Activated B cell treated with CpG ODN at 0.5 μM for 24 hours (primary cell): Measurements from ENCODE around the gene EFNB1. TPM values are rescaled to one million over a fixed set of nuclear protein-coding genes. Genes with fewer than 3 reads are reported as not detected.

ENCODE experiments used
- ATAC-seq: fragments of 200-7000 bp; cut with Tn5 transposase; one replicate; pipeline ENCODE4 v1.10.0; 2021; ENCODE audit warnings: low read depth, mild to moderate bottlenecking, moderate library complexity
- CTCF ChIA-PET: fragments of 350-600 bp; sonication (Branson Sonifier 250); formaldehyde crosslinking; loops from one replicate; lab custom pipeline; 2021; ENCODE audit warnings: antibody characterized with exemption; lab: Charles Lee
- POLR2A ChIA-PET: fragments of 350-600 bp; sonication (Branson Sonifier 250); formaldehyde crosslinking; loops from one replicate; lab custom pipeline; 2021; ENCODE audit warnings: antibody characterized with exemption; lab: Charles Lee
- DNase-seq: peaks from one replicate; pipeline ENCODE4 v3.0.0; 2022
- H3K27ac Mint-ChIP-seq: one replicate; pipeline ENCODE4 v1.8.0; 2020; ENCODE audit warnings: mixed read lengths
- H3K27me3 Mint-ChIP-seq: one replicate; pipeline ENCODE4 v1.8.0; 2021; ENCODE audit warnings: mixed read lengths
- H3K36me3 Mint-ChIP-seq: one replicate; pipeline ENCODE4 v1.8.0; 2021; ENCODE audit warnings: low read depth, mixed read lengths
- H3K4me1 Mint-ChIP-seq: one replicate; pipeline ENCODE4 v1.8.0; 2021; ENCODE audit warnings: mixed read lengths
- H3K4me3 Mint-ChIP-seq: one replicate; pipeline ENCODE4 v1.8.0; 2020; ENCODE audit warnings: mild to moderate bottlenecking, mixed read lengths
- H3K9me3 Mint-ChIP-seq: one replicate; pipeline ENCODE4 v1.8.0; 2020; ENCODE audit warnings: mixed read lengths
- intact Hi-C: fragments of 100-400 bp; cut with micrococcal nuclease; formaldehyde crosslinking; loops from one replicate; pipeline ENCODE4 v1.15.1; 2024
- total RNA-seq: library from RNA; stranded (reverse); gene quantifications from 2 replicates; pipeline ENCODE4 v1.2.3, GENCODE V29; 2022
- TF ChIP-seq, protein P1 (sequence below): fragments of 200-600 bp; IDR thresholded peaks from one replicate; pipeline ENCODE4 v1.8.0; 2022; ENCODE audit warnings: antibody characterized with exemption, mild to moderate bottlenecking

The EFNB1 gene
- total RNA-seq, 1 donor from 2014 or later: 2.3 TPM

- POLR2A ChIA-PET: no interaction called here
- ATAC-seq: no peak
- Mint-ChIP-seq H3K4me3 (no peak overlapping the region), H3K27ac (no peak overlapping the region), H3K4me1 (no peaks in the 10 kb centered on the region), H3K36me3 (peaks cover 4% of the 10 kb centered on the region), H3K9me3 (no peaks in the 10 kb centered on the region), H3K27me3 (no peaks in the 10 kb centered on the region)
- intact Hi-C loops: no loop called here
- CTCF ChIA-PET: no interaction called here
- DNase-seq: no peak
- TF ChIP-seq, protein P1, sequence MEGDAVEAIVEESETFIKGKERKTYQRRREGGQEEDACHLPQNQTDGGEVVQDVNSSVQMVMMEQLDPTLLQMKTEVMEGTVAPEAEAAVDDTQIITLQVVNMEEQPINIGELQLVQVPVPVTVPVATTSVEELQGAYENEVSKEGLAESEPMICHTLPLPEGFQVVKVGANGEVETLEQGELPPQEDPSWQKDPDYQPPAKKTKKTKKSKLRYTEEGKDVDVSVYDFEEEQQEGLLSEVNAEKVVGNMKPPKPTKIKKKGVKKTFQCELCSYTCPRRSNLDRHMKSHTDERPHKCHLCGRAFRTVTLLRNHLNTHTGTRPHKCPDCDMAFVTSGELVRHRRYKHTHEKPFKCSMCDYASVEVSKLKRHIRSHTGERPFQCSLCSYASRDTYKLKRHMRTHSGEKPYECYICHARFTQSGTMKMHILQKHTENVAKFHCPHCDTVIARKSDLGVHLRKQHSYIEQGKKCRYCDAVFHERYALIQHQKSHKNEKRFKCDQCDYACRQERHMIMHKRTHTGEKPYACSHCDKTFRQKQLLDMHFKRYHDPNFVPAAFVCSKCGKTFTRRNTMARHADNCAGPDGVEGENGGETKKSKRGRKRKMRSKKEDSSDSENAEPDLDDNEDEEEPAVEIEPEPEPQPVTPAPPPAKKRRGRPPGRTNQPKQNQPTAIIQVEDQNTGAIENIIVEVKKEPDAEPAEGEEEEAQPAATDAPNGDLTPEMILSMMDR: no peak
These were observed 10.9 kb downstream of the EFNB1 start for GRCh38 chrX:68839771-68840170.

GRCh38 chrX:68840256-68840655 is 11.4 kb downstream of the EFNB1 start:
- Mint-ChIP-seq H3K9me3 (no peaks in the 10 kb centered on the region), H3K27ac (no peak overlapping the region), H3K36me3 (peaks cover 4% of the 10 kb centered on the region), H3K4me1 (no peaks in the 10 kb centered on the region), H3K27me3 (no peaks in the 10 kb centered on the region), H3K4me3 (no peak overlapping the region)
- DNase-seq (no peak), ATAC-seq (no peak)
- ChIA-PET POLR2A (no interaction called here), CTCF (no interaction called here)
- TF ChIP-seq, protein P1: no peak
- intact Hi-C loops: no loop called here

- intact Hi-C loops: no loop called here
- H3K4me1 Mint-ChIP-seq: no peaks in the 10 kb centered on the region
- H3K27me3 Mint-ChIP-seq: no peaks in the 10 kb centered on the region
- H3K27ac Mint-ChIP-seq: no peak overlapping the region
- ATAC-seq (no peak), DNase-seq (no peak)
- ChIA-PET CTCF (no interaction called here), POLR2A (no interaction called here)
- peaks cover 4% of the 10 kb centered on the region for H3K36me3 Mint-ChIP-seq
- no peaks in the 10 kb centered on the region for H3K9me3 Mint-ChIP-seq
- no peak overlapping the region for H3K4me3 Mint-ChIP-seq
- TF ChIP-seq, protein P1: no peak
These were observed 12.6 kb downstream of the EFNB1 start for GRCh38 chrX:68841251-68842049.

DNA sequence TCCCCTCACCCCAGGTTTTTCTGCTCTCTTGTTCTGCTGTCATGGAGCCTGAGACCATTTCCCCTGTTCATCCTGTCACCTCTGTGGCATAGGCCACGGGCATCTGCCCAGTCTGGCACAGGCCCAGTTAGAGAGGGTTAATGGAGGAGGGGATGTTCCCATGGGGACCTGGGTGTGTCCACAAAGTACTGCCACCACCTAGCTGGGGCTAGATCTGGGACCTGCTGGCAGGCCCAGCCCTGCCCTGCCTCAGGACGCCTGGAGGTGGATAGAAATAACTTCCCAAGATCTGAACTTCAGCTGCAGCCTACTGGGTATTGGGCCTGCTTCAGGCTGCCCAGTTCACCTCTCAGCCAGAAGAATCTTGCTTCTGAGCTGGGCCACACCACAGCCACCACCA is 13.5 kb downstream of the EFNB1 start:
- H3K4me3 Mint-ChIP-seq: no peak overlapping the region
- ATAC-seq (no peak), DNase-seq (no peak)
- TF ChIP-seq, protein P1: no peak
- H3K27ac Mint-ChIP-seq: no peak overlapping the region
- H3K27me3 Mint-ChIP-seq: no peaks in the 10 kb centered on the region
- H3K9me3 Mint-ChIP-seq: no peaks in the 10 kb centered on the region
- H3K4me1 Mint-ChIP-seq: no peaks in the 10 kb centered on the region
- ChIA-PET CTCF (no interaction called here), POLR2A (no interaction called here)
- peaks cover 4% of the 10 kb centered on the region for H3K36me3 Mint-ChIP-seq
- intact Hi-C loops: no loop called here

- CTCF ChIA-PET: no interaction called here
- no peak for DNase-seq
- no peak for ATAC-seq
- no peak overlapping the region for H3K27ac Mint-ChIP-seq
- POLR2A ChIA-PET: no interaction called here
- no peaks in the 10 kb centered on the region for H3K4me1 Mint-ChIP-seq
- H3K9me3 Mint-ChIP-seq: no peaks in the 10 kb centered on the region
- TF ChIP-seq, protein P1: no peak
- H3K36me3 Mint-ChIP-seq: peaks cover 4% of the 10 kb centered on the region
- intact Hi-C loops: no loop called here
- no peaks in the 10 kb centered on the region for H3K27me3 Mint-ChIP-seq
- H3K4me3 Mint-ChIP-seq: no peak overlapping the region
These were observed 14.2 kb downstream of the EFNB1 start for GRCh38 chrX:68842781-68843581.
